Activated naive CD8-positive, alpha-beta T cell (primary cell): ENCODE results near the gene BMP2K.
"Not testable (repeated sequence)": the region's sequence is repeated elsewhere in the genome, so short reads cannot be mapped to it uniquely, and the experiment has no call there.

ENCODE experiments used
- H3K27ac Mint-ChIP-seq: one replicate; pipeline ENCODE4 v1.8.0; 2021; ENCODE audit warnings: mixed read lengths
- H3K27me3 Mint-ChIP-seq: one replicate; pipeline ENCODE4 v1.8.0; 2021; ENCODE audit warnings: mixed read lengths
- H3K36me3 Mint-ChIP-seq: one replicate; pipeline ENCODE4 v1.8.0; 2021; ENCODE audit warnings: mixed read lengths
- H3K4me1 Mint-ChIP-seq: one replicate; pipeline ENCODE4 v1.8.0; 2021; ENCODE audit warnings: low read depth, mixed read lengths
- H3K4me3 Mint-ChIP-seq: one replicate; pipeline ENCODE4 v1.8.0; 2021; ENCODE audit warnings: mild to moderate bottlenecking, mixed read lengths
- H3K9me3 Mint-ChIP-seq: one replicate; pipeline ENCODE4 v1.8.0; 2021; ENCODE audit warnings: low read depth, mixed read lengths

Gene BMP2K

DNA sequence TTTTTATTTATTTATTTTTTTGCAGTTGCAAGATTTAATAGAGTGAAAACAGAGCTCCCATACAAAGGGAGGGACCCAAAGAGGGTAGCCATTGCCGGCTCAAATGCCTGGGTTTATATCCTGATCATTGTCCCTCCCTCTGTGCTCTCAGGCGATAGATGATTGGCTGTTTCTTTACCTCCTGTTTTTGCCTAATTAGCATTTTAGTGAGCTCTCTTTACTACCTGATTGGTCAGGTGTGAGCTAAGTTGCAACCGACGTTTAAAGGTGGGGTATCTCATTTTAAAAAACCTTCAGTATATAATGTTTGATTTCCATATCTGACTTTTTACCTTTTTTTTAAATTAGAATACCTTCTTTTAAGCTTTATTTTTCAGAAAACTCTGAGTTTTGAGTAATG is 64.1 kb downstream of the BMP2K start:
- not testable (repeated sequence) for H3K9me3 Mint-ChIP-seq, H3K4me1 Mint-ChIP-seq, H3K27me3 Mint-ChIP-seq, H3K4me3 Mint-ChIP-seq, H3K27ac Mint-ChIP-seq
- peaks cover 22% of the 10 kb centered on the region for H3K36me3 Mint-ChIP-seq

DNA sequence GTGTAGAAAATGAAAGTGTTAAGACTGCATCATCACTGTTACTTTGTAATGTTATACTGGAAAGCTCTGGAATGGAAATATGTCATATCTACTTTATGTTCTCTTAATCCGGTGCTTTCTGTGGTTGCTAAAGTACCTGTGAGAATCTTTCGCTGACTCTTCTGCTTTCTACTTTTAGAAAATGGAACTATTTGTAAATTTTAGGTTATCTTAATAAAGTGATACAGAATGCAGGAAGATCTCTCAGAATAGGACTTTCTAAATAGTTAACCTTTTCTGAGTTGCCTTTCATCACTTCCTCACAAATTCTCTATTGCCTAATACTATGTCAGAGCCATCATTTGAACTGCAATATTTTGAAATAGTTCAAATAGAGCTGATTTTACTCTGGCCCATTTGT is 69.3 kb downstream of the BMP2K start:
- no peak overlapping the region for H3K4me3 Mint-ChIP-seq
- H3K4me1 Mint-ChIP-seq, result peaks cover 3% of the 10 kb centered on the region
- no peaks in the 10 kb centered on the region for H3K27me3 Mint-ChIP-seq
- H3K9me3 Mint-ChIP-seq, result no peaks in the 10 kb centered on the region
- no peak overlapping the region for H3K27ac Mint-ChIP-seq
- H3K36me3 Mint-ChIP-seq, result peaks cover 13% of the 10 kb centered on the region

DNA sequence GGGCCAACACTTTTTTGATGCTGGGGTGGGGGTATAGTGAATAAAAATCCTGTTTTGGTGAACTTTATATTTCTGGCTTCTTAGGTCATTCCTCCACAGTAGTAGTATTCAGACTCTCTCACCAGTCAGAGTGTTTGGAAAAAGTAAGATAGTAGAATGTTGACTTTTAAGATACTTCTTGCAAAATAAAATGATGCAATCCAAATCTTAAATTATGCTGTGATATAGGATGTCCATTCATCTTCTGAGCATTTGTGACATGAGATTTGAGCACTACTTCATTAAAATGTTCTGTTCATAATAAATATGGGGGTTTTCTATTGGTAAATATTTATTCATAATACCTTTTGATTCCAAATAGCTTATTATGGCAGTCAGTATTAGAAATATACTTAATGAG is 70.1 kb downstream of the BMP2K start:
- H3K27ac Mint-ChIP-seq, result no peak overlapping the region
- H3K9me3 Mint-ChIP-seq, result no peaks in the 10 kb centered on the region
- peaks cover 3% of the 10 kb centered on the region for H3K4me1 Mint-ChIP-seq
- H3K27me3 Mint-ChIP-seq, result no peaks in the 10 kb centered on the region
- peaks cover 13% of the 10 kb centered on the region for H3K36me3 Mint-ChIP-seq
- H3K4me3 Mint-ChIP-seq, result no peak overlapping the region

GRCh38 chr4:78862314-78862737 is 86.2 kb downstream of the BMP2K start:
- H3K4me3 Mint-ChIP-seq, result no peak overlapping the region

DNA sequence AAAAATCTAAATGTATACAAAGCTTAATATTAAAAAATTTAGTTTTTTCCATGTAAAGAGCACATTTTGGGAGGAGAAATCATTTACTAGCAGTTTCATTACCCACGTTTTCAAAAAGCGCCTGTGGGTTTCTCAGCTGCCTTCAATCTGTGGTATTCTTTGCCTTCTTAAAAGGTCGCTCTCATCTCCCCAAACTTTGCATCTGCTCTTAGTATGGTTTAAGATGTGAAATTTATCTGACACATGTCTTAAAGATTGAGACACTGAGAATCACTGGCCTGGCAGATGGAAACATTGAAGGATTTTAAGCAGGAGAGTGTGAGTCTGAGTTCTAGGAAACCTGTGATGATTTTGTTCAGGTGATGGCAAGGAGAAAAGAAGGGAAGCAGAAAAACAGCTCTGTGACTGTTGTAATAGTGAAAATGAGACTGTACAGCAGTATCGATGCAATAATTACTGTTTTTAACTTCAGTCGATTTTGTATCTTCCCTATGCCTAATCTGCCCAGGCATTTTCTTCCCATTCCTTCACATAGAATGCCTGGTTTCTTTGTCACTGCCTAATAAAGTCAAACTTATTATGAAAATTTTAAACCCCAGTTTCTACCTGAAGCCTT is 87.2 kb downstream of the BMP2K start:
- H3K27me3 Mint-ChIP-seq, result no peaks in the 10 kb centered on the region
- H3K9me3 Mint-ChIP-seq, result no peaks in the 10 kb centered on the region
- no peak overlapping the region for H3K27ac Mint-ChIP-seq
- peaks cover 1% of the 10 kb centered on the region for H3K4me1 Mint-ChIP-seq
- no peaks in the 10 kb centered on the region for H3K36me3 Mint-ChIP-seq
- no peak overlapping the region for H3K4me3 Mint-ChIP-seq

More at GRCh38 chr4:78862314-78862737, 86.2 kb downstream of the BMP2K start:
- no peaks in the 10 kb centered on the region for H3K27me3 Mint-ChIP-seq
- no peaks in the 10 kb centered on the region for H3K9me3 Mint-ChIP-seq
- no peaks in the 10 kb centered on the region for H3K36me3 Mint-ChIP-seq
- no peak overlapping the region for H3K27ac Mint-ChIP-seq
- peaks cover 1% of the 10 kb centered on the region for H3K4me1 Mint-ChIP-seq

DNA sequence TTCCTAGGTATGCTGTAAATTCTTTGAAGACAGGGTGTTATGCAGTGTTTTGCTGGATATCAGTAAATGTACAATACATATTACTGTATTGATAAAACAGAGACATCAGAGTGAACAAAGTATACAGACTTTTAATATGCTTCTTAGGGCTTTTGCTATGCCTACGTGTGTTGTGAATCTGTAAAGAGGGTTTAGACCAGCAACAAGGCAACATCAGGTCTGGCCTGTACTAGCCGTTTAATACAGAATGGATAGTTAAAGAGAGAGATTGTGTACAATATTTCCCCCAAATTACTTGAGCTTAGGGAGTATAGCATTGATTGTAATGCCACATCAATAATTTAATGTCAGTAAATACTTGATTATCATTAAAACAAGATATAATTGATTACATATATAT is 87.8 kb downstream of the BMP2K start:
- Mint-ChIP-seq H3K4me3 (no peak overlapping the region), H3K36me3 (no peaks in the 10 kb centered on the region), H3K9me3 (no peaks in the 10 kb centered on the region), H3K27ac (no peak overlapping the region), H3K27me3 (no peaks in the 10 kb centered on the region), H3K4me1 (peaks cover 1% of the 10 kb centered on the region)

GRCh38 chr4:78864405-78865024 is 88.4 kb downstream of the BMP2K start:
- Mint-ChIP-seq H3K4me1 (peaks cover 1% of the 10 kb centered on the region), H3K27me3 (no peaks in the 10 kb centered on the region), H3K4me3 (no peak overlapping the region), H3K9me3 (no peaks in the 10 kb centered on the region), H3K36me3 (no peaks in the 10 kb centered on the region), H3K27ac (no peak overlapping the region)

- Mint-ChIP-seq H3K4me1 (peaks cover 1% of the 10 kb centered on the region), H3K9me3 (no peaks in the 10 kb centered on the region), H3K4me3 (no peak overlapping the region), H3K27me3 (no peaks in the 10 kb centered on the region), H3K27ac (no peak overlapping the region), H3K36me3 (no peaks in the 10 kb centered on the region)
Measured at GRCh38 chr4:78865451-78865850, 89.3 kb downstream of the BMP2K start.

DNA sequence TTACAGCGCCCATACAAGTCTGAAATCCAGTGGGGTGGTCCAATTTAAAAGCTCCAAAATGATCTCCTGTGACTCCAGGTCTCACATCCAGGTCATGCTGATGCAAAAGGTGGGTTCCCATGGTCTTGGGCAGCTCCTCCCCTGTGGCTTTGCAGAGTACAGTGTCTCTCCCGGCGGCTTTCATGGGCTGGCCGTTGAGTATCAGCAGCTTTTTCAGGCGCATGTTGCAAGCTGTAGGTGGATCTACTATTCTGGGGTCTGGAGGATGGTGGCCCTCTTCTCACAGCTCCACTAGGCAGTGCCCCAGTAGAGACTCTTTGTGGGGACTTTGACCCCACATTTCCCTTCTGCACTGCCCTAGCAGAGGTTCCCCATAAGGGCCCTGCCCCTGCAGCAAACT is 92.6 kb downstream of the BMP2K start:
- not testable (repeated sequence) for H3K9me3 Mint-ChIP-seq, H3K36me3 Mint-ChIP-seq, H3K27me3 Mint-ChIP-seq, H3K4me3 Mint-ChIP-seq, H3K27ac Mint-ChIP-seq, H3K4me1 Mint-ChIP-seq

DNA sequence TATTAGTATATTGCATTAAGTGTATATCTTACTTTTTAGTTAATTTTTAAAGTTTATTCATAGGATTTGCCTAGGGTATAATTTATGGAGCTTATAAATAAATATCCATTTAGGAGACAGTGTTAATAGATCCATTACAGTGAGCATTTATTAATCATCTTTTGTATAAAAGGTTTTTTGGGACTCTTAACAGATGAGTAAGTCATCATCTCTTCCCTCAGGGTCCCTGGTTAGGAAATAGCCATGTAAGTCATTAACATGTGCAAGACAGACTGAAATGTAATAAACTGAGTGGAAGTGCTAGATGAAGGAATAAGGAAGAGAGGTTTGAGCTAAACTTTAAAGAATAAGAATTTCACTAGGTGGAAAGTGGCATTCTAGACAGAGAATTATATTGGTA is 93.9 kb downstream of the BMP2K start:
- no peak overlapping the region for H3K4me3 Mint-ChIP-seq
- H3K4me1 Mint-ChIP-seq, result no peaks in the 10 kb centered on the region
- no peaks in the 10 kb centered on the region for H3K27me3 Mint-ChIP-seq
- no peaks in the 10 kb centered on the region for H3K9me3 Mint-ChIP-seq
- peaks cover 11% of the 10 kb centered on the region for H3K36me3 Mint-ChIP-seq
- H3K27ac Mint-ChIP-seq, result no peak overlapping the region

GRCh38 chr4:78876568-78877320 is 100.6 kb downstream of the BMP2K start:
- Mint-ChIP-seq H3K4me3 (no peak overlapping the region), H3K27ac (no peak overlapping the region), H3K27me3 (no peaks in the 10 kb centered on the region), H3K4me1 (no peaks in the 10 kb centered on the region), H3K9me3 (no peaks in the 10 kb centered on the region), H3K36me3 (peaks cover 19% of the 10 kb centered on the region)

DNA sequence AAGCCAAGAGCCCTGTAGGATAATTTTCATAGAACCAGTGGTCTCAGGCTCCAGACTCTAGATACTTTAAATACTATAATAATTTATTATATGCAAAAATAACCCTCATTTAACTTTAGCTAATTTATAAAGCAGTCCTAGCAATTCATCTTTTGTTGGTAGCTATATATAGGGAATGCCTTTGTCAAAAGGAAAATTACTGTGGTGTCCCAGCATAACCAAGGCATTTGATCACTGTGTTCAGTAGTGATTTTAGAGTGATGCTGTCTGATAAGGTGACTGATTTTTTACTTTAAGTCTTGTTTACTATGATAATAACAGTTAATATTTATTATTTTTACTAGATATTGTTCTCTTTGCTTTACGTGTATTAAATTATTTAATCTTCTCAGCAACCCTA is 101.9 kb downstream of the BMP2K start:
- peaks cover 12% of the 10 kb centered on the region for H3K36me3 Mint-ChIP-seq
- no peaks in the 10 kb centered on the region for H3K4me1 Mint-ChIP-seq
- H3K27me3 Mint-ChIP-seq, result no peaks in the 10 kb centered on the region
- no peak overlapping the region for H3K4me3 Mint-ChIP-seq
- H3K27ac Mint-ChIP-seq, result no peak overlapping the region
- H3K9me3 Mint-ChIP-seq, result no peaks in the 10 kb centered on the region

GRCh38 chr4:78880874-78881492 is 104.8 kb downstream of the BMP2K start:
- Mint-ChIP-seq H3K36me3 (peaks cover 4% of the 10 kb centered on the region), H3K4me1 (no peaks in the 10 kb centered on the region), H3K9me3 (no peaks in the 10 kb centered on the region), H3K4me3 (no peak overlapping the region), H3K27ac (no peak overlapping the region), H3K27me3 (no peaks in the 10 kb centered on the region)

DNA sequence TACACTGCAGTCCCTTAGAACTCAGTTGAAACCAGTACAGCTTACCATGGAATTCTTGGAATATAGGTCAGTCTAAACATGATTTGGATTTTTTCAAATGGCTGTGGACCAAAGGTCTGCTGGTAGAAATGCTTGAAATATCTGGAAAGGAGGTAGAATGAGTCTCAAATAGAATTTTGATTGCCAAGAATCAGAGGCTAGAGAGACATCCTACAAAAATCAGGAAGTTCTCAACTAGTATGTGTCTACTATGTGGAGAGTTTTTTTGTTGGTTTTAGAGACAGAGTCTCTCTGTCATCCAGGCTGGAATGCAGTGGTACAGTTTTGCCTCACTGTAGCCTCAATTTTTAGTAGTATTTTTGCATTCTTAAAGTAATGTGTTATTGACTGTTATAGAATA is 109.4 kb downstream of the BMP2K start:
- Mint-ChIP-seq H3K4me3 (no peak overlapping the region), H3K4me1 (no peaks in the 10 kb centered on the region), H3K36me3 (peaks cover 12% of the 10 kb centered on the region), H3K9me3 (no peaks in the 10 kb centered on the region), H3K27ac (no peak overlapping the region), H3K27me3 (no peaks in the 10 kb centered on the region)

DNA sequence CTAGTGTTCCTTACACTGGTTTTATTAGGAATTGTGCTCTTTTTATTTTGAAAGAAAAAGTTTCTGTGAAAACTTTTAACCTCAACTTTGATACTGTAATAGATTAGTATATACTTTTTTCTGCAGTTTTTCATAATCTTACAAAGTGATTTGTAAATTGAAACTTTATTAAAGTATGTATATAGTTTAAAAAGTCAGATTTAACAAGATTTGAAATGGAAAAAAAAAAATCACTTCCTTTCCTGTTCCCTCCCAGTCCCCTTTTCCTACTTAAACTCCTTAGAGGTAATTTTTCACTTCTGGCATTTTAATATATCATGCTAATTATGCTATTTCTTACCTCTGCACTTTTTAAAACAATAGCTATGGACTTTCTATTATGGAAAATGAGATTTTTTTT is 113.8 kb downstream of the BMP2K start:
- H3K27ac Mint-ChIP-seq, result no peak overlapping the region
- no peaks in the 10 kb centered on the region for H3K27me3 Mint-ChIP-seq
- H3K36me3 Mint-ChIP-seq, result peaks cover 19% of the 10 kb centered on the region
- H3K4me1 Mint-ChIP-seq, result no peaks in the 10 kb centered on the region
- no peak overlapping the region for H3K4me3 Mint-ChIP-seq
- H3K9me3 Mint-ChIP-seq, result no peaks in the 10 kb centered on the region
